Sigmoid colon (tissue), 4 donors: ENCODE measurements around the gene HECW1.

Source experiments
- CTCF ChIP-seq, 4 experiments: fragments of 450-650 bp in 3 of 4; fragments of 200-600 bp in 1 of 4; IDR thresholded peaks; one replicate each; pipeline ENCODE4 v1.5.1; 2016 to 2019; ENCODE audit warnings: antibody characterized with exemption in 4 of 4, mild to moderate bottlenecking in 3 of 4, moderate library complexity in 2 of 4
- EP300 ChIP-seq, 4 donors: sonication (generic); formaldehyde crosslinking; IDR thresholded peaks; one replicate each; pipeline ENCODE4 v1.6.1; 2017; ENCODE audit warnings: antibody characterized with exemption in 4 of 4

- TF ChIP-seq CTCF (IDR thresholded peaks at IDR 0.05) (no peak), EP300 (IDR thresholded peaks at IDR 0.05) (no peak)
These were observed 38.6 kb downstream of the HECW1 start for GRCh38 chr7:43151076-43151475.
